Sciatic nerve (tissue), 2 donors: ENCODE data around the gene CCDC187. TPM values are rescaled to one million over a fixed set of nuclear protein-coding genes. Genes with fewer than 3 reads are reported as not detected.
"Not testable (repeated sequence)": the region's sequence is repeated elsewhere in the genome, so short reads cannot be mapped to it uniquely, and the experiment has no call there.

ENCODE experiments used
- ATAC-seq: fragments of 200-7000 bp; cut with Tn5 transposase; one replicate; pipeline ENCODE4 v1.9.1; 2020; ENCODE audit warnings: mild to moderate bottlenecking, moderate library complexity
- DNase-seq: peaks from one replicate; pipeline ENCODE4 v3.0.0-alpha.2; 2020; ENCODE audit warnings: low spot score
- intact Hi-C: fragments of 100-400 bp; cut with DNase I; formaldehyde crosslinking; loops from one replicate; pipeline ENCODE4 v1.14.2; 2022
- total RNA-seq: library from RNA; stranded (reverse); fragmentation: NEBNext Ultra II Directional; extraction: Animal tissue kit (Norgen Biotek cat#: 25700); gene quantifications from one replicate; pipeline ENCODE4 v1.2.1, GENCODE V29; 2021
- donor health status: DM: no; HTN: no; CAD: no.
- donor health status: DM: no; HTN: no; CAD: no.

The CCDC187 gene
- total RNA-seq, 1 donor from 2014 or later = 0.13 TPM

DNA sequence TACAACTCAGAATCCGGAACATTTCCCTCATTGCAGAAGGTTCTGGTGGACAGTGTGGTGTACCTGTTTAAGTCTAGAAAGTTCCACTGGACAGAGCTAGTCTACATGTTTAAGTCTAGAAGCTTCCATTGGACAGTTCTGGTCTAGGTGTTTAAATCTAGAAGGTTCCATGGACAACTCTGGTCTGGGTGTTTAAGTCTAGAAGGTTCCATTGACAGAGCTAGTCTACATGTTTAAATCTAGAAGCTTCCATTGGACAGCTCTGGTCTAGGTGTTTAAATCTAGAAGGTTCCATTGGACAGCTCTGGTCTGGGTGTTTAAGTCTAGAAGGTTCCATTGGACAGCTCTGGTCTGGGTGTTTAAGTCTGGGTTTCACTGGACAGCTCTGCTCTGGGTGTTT is 25.0 kb downstream of the CCDC187 start:
- ATAC-seq = no peak
- intact Hi-C loops = no loop called here
- no peak for DNase-seq

DNA sequence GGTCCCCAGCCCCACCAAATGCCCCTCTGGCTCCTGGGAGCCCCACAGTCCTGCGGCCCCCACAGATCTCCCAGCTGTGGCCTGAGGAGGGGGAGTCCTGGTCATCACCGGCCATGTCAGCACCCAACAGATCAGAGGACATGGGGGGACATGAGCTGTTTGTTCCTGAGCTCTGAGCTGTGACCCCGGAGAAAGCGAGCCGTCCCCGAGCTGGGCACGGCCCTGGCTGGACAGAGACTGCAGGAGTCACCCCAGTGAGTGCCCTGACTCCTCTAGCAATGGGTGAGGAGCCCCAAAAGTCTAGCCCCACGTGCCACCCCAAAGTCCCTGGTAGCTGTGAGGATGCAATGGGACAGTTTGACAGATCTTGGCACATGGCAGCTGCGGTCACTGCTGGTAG is 25.7 kb downstream of the CCDC187 start:
- intact Hi-C loops = no loop called here
- no peak for ATAC-seq

DNA sequence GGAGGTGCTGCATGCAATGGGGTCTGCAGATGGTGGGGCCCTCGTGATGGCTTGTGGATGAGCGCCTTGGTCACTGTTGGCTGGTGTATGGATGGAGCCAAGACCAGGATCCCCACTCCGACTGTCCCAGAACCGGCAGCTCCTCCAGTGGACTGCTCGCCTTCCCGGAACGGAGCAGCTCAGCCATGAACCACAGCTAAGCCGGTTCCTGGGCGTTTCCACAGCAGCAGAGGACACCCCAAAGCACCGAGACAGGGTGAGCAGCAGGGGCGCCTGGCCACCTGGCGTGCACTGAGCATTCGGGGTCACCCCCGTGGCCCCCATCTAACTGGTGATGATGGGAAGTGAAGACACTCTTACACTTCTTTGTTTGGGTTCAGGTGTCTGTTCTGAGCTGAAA is 26.1 kb downstream of the CCDC187 start:
- ATAC-seq (no peak), DNase-seq (no peak)
- intact Hi-C loops = no loop called here

More for the DNA sequence above, 25.7 kb downstream of the CCDC187 start:
- DNase-seq = no peak

DNA sequence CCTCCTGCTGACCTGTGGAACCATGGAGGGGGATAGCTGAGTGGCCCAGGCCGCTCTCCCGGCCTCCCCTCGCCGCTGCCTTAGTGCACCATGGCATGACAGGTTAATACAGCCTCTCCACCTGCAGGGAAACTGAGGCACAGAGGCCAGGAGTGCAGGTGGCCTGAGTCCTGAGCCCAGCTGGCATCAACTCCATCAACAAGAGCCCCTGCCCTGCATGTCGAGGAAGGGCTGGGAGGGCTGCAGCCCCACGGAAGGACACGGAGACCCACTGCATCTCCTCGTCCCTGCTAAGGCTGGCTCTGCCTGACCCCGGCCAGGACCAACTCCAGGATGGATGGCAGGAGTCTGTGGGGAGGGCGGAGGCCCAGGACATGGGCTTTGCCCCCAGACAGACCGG is 27.2 kb downstream of the CCDC187 start:
- intact Hi-C loops = no loop called here
- DNase-seq (no peak), ATAC-seq (no peak)

DNA sequence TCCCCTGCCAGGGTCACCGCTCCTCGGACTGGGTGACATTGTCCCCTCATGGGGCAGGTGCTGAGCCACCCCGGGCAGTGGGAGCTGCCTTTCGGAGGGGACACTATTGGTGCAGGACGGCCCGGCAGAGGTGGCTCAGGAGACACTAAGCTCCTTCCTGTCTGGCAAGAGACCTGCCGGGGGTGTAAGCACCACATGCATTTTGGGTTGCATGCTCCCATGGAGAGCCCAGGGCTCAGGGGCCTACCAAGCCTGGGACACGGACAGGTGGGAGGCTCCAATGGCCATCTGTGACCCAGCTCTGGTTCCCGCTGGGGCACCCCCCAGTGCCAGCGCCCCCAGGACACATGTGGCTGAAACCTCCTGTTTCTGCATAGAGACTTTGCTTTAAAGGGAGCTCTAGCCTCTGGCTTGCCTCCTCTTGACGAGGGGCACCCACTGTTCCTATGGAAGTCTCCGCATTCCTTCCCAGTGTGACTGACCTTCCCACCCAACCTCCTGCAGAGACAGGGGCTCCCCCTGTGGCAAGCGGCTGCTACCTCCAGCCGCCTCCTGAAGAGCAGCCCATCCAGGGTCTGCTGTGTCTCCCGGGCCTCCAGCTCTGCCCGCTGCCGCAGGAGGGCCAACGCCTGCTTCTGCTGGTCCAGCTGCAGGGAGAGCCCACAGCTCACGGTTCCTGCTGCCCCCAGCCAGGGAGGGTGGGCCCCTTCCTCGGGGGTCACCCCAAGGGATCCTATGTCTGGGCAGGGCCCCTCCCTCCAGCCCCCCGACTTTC is 28.1 kb downstream of the CCDC187 start:
- intact Hi-C loops = no loop called here
- no peak for DNase-seq
- ATAC-seq = no peak

DNA sequence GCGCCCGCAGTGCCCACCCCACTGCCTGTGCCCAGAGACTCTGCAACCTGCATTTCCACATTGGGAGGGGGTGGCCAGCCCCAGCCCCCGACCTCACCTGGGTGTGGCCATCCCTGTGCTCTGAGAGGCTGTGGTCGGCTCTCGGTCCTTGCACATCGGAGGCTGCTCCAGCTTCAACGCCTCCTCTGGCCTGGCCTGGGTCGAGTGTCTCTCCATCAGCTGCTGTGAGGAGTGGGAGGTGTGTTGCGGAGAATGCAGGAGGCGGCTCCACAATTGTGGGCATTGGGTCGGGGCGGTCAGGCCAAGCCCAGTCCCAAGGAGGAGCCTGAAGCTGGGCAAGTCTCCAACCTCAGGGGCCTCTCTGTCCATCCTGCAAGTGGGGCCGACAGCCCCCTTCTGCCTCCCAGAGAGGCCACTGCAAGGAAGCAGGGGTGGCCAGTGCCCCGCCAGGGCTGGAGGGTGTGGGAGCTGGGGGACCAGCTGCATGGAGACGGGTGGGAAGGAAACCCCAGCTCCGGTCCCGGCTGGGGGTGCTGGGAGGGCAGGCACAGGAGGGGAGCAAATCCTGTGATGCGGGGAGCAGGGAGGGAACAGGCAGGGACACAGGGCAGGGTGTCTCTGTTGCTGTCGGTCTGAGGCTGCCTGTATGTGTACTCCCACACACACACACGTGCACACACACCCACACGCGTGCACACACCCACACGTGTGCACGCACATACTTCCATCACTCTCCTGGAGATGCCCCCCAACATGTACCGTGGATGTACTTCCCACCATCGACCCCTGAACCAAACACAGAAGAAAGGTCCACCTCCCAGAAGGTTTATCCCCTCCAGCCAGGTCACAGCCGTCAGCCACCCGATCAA is 28.9 kb downstream of the CCDC187 start:
- intact Hi-C loops = no loop called here
- ATAC-seq (no peak), DNase-seq (no peak)

DNA sequence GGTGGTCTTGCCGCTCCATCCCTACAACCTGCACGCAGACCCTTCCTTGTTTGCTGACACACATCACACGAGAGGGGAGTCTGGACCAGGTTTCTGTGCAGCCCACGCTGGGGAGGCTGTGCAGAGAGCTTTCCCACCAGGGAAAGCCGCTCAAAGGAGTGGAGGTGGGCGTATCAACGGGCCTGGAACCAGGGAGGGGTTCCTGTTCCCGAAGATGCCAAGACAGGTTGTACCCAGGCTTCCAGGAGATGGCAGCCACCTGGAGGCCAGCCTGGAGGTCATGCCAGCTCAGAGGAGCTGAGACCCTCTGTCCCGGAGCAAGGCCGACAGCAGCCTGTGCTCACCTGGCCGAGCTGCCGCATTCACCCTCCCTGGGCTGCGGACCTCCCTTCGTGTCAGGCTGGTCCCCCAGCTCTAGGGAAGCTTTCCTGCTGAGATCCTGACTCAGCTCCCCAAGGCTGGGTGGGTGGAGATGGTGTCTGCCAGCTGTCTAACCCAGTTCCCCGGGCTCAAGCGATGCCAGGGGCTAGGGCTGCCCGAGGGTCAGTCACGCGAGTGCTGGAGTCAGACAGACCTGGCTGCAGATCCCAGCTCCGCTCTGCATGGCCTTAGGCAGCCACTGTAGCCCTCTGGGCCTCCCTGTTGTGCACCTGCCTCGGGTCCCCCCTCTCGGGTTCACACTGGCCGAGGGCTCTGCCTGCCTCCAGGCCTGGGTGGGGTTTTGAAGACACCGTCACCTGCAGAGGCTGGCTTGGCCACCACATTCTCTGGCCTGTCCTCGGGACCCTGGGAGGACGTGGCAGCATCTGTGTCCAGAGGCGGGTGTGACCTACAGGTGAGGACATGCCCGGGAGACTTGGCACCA is 29.7 kb downstream of the CCDC187 start:
- DNase-seq = no peak
- no peak for ATAC-seq
- intact Hi-C loops = no loop called here

DNA sequence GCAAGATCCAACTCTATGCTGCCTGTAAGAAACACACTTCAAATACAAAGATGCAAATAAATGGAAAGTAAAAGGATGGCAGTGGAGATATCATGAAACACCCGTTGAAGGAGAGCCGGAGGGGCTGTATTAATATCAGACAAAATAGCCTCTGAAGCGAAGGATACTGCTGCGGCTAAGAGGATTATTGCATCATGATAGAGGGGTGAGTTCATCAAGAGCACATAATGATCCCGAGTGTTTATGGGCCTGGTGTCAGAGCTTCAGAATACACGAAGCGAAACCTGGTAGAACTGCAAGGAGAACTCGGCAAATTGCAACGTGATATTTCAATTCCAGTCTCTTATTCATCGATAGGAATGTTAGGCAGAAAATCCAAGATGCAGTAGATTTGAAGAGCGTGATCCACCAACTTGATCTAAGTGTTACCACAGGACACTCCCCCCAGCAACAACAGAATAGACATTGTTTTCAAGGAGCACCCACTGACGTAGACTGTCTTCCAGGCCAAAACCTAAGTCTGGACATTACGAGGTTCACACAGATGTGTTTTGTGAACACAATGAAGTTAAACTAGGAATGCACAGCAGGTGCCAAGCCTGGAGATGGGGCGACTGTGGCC is 30.5 kb downstream of the CCDC187 start:
- DNase-seq = no peak
- no peak for ATAC-seq
- intact Hi-C loops = no loop called here

DNA sequence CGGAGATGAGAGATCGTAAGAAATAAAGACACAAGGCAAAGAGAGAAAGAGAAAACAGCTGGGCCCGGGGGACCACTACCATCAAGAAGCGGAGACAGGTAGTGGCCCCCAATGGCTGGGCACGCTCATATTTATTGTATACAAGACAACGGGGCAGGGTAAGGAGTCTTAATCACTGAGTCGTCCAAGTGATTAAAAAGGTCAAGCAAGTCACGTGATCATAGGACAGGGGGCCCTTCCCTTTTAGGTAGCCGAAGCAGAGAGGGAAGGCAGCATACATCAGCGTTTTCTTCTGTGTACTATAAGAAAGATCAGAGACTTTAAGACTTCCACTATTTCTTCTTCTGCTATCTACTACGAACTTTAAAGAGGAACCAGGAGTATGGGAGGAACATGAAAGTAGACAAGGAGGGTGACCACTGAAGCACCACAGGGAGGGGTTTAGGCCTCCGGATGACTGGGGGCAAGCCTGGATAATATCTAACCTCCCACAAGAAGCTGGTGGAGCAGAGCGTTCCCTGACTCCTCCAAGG is 33.7 kb downstream of the CCDC187 start:
- DNase-seq = no peak
- ATAC-seq = no peak
- intact Hi-C loops = no loop called here

DNA sequence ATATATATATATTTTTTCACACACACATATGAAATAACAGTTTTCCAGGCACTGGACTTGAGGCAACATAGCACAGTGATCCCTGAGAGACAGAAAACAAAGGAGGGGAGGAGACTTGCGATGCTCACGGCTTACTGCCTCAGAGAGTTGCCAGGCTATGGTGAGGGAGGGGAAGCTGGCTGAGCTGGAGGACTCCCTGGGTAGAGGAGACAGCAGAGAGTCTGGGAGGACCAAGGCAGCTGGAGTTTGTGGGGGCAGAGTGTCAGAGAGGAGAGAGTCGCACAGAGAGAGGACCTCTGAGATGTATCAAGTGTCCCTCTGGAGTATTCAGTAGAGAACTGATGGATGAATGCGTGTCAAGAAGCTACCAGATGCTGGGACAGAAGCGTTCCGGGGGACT is 35.2 kb downstream of the CCDC187 start:
- ATAC-seq (no peak), DNase-seq (no peak)
- intact Hi-C loops = no loop called here

DNA sequence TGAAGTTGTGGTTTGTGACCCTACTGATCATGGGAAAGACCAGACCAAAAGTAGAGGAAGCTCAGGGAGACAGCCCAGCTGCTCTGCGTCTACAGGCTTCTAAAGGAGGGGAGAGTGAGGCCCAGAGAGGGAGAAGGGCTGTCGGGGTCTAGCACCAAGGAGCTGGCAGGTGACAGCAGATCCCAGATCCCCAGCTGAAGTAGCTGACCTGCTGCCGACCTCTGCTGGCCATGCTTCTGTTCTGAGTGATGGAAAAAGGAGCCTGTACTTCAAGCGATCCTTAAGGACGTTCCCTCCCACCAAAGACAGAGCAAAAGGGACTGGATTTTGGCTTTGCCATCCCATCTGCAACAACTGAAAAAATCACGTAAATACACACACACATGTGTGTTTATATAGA is 35.6 kb downstream of the CCDC187 start:
- intact Hi-C loops = no loop called here

DNA sequence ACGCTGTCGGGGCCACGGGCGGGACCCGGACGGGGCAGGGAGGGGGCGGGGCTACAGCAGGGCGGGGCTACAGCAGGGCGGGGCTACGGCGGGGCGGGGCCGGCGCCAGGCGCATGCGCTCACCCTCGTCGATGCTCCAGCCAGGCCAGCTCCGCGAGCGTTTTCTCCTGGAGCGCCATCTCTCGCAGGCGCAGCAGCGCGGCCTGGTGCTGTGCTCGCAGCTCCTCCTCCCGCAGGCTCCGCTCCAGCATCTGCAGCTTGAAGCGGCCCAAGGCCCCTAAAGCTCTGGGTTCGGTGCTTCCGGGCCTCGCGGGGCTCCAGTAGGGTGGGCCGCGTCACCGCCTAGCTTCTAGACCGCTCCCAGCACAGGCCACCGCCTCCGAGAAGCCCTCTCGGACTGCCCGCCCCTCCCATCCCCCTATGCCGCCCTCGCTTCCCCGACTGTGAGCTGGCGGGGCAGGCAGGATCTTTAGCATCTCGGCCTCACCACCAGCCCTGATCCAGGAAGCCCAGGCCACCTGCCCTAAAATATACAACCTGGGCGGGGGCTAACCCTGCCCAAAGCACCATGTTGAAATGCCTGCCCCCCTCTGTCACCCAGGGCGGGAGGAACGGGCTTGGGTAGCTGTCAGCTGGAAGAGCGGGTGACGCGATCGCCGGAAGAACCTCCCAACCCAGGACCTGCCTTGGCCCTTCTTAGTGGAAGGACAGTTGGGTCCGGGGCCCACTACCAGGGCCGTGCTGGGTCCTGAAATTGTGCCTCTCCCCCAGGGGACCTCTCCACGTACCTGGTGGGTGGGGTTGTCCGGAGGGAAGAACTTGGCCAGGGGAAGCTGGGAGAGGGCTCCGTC is 36.4 kb downstream of the CCDC187 start:
- intact Hi-C loops = no loop called here
- peak; percentile 96 for ATAC-seq
- DNase-seq = peak; percentile 89

More for the DNA sequence above, 35.6 kb downstream of the CCDC187 start:
- DNase-seq (no peak), ATAC-seq (peak; percentile 5)

DNA sequence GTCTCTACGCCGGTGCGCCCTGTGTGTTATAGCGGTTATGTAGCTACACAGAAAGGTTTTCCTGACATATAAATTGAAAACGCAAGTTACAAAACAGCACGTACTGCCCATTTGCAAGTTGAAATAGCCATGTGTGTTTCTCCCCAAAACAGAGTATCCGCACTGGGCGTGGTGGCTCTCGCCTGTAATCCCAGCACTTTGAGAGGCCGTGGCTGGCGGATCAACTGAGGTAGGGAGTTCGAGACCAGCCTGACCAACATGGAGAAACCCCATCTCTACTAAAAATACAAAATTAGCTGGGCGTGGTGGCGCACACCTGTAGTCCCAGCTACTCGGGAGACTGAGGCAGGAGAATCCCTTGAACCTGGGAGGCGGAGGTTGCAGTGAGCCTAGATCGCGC is 37.3 kb downstream of the CCDC187 start:
- ATAC-seq, intact Hi-C loops, DNase-seq: not testable (repeated sequence)

DNA sequence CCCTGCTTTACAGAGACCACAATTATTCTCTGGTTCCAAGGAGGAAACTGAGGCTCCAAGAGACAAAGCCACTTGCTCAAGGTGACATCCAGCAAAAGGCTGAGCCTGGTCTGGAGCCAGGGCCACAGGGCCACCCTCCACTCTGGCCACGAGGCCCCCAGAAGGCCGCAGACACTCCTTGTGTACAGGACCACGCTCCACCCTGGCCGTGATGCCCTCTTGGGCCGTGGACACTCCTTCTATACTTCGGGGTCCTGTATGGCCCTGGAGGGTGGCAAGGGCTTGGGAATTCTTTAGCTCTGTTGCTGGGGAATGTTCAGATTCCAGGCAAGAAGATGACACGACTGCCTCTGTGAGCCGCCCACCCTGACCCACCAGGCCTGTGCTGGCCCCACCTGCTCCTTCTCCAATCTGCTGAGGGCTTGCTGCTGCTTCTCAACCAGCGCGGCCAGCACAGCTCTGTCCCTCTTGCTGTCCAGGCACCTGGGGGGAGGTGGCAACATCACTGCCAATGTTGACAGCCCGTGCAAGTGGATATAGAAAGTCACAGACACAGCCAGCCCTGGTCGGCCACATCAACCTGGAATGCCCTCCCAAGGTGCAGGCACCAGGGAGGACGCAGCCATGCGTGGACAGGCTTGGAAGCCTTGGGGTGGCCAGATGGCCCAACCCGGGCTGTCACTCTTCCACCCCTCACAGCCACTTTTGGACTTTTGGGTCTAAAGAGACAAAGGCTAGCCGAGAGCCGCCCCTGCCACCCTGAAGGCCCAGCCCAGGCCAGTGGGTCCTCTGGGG is 38.1 kb downstream of the CCDC187 start:
- intact Hi-C loops = no loop called here
- ATAC-seq (no peak), DNase-seq (no peak)

DNA sequence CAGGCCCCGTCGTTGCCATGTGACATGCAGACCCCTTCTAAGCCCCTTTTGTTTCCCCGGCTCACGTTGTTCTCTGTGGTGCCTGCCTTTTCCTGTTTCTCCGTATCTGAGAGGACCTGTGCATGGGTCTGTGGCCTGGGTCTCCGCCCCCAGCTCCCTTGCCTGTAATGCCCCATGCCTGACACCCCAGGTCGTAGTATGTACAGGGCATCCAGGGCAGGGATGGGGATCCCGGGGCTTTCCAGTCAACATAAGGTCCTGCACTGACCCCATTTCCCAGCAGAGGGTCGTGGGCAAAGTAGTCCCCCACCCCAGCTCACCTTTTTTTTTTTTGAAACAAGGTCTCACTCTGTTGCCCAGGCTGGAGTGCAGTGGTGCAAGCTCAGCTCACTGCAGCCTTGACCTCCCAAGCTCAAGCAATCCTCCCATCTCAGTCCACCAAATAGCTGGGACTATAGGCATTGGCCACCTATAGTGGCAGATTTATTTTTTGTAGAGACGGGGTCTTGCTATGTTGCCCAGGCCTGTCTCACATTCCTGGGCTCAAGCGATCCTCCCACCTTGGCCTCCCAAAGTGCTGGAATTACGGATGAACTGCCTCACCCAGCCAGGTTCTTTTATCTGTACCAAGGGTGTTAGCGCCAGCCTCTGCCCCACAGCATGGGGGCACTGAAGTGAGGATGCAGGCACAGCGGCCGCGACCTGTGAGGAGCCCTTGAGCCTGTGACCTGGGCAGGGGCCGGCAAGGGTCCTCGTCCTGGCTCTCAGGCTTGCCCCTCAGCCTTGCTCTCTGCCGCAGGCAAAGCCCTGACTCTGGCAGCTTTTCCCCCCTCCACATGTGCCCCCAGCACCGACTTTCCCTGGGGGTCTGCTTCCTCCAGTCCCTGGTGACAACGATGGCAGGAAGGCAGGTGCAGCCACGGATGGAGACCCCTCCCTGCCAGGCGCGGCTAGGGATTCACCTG is 39.2 kb downstream of the CCDC187 start:
- ATAC-seq (no peak), DNase-seq (no peak)
- intact Hi-C loops = no loop called here

DNA sequence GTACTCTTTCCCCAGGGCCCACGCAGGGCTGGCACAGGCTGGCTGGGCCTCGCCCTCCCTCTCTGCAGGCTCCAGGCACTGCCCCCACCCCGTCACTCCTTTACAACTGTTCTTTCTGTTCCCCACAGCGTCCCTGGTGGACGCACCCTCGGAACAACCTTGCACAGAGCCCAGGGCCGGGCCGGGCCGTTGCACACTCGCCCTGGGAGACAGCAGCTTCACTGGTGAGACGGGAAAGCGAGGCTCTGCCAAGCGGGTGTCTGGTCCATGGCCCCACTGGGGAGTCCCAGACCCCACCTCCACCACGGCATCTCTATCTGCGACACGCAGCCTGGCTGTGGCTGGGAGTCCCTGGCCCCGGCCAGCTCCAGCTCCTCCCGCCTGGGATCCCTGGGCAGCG is 39.9 kb downstream of the CCDC187 start:
- DNase-seq (no peak), ATAC-seq (no peak)
- intact Hi-C loops = no loop called here
